SU-DHL-6 (cell line): ENCODE results near the gene RALGAPA1.

Experiments
- CTCF ChIP-seq: fragments of 200-600 bp; sonication (generic); IDR thresholded peaks from one replicate; pipeline ENCODE4 v1.5.1; 2017; ENCODE audit warnings: antibody characterized with exemption, mild to moderate bottlenecking, low read length, moderate library complexity; ENCODE audit not compliant: insufficient read depth, poor library complexity, severe bottlenecking
- EZH2phosphoT487 ChIP-seq: fragments of 200-600 bp; sonication (generic), shearing (Covaris generic); conservative IDR thresholded peaks from 2 replicates; pipeline ENCODE4 v1.6.1; 2018; ENCODE audit warnings: mild to moderate bottlenecking, antibody characterized with exemption, low read length, moderate library complexity, mixed read lengths

- TF ChIP-seq CTCF = no peak
- TF ChIP-seq EZH2phosphoT487 = no peak
Observed at GRCh38 chr14:35578639-35579038, 230.5 kb downstream of the RALGAPA1 start.
